OCI-LY7 (cell line): Measurements from ENCODE around the gene PTCHD4. TPM values are rescaled to one million over a fixed set of nuclear protein-coding genes. Genes with fewer than 3 reads are reported as not detected.

Source experiments
- BruUV-seq: library from RNA; stranded (reverse); fragments of 400-500 nt; replicated peaks from 2 replicates; lab custom pipeline; 2021; lab: Mats Ljungman, UMichigan
- CTCF ChIA-PET: fragments of 300-600 bp; sonication (Branson Sonifier 250); formaldehyde crosslinking; loops from one replicate; lab custom pipeline; 2022; ENCODE audit warnings: antibody characterized with exemption; ENCODE audit not compliant: unreplicated experiment; lab: Charles Lee
- POLR2A ChIA-PET: fragments of 300-600 bp; sonication (Branson Sonifier 250); formaldehyde crosslinking; loops from one replicate; lab custom pipeline; 2022; ENCODE audit warnings: antibody characterized with exemption; lab: Charles Lee
- DNase-seq: peaks from one replicate; pipeline ENCODE4 v3.0.0-alpha.2; 2015; ENCODE audit warnings: low spot score
- H2AFZ ChIP-seq: fragments of 200-600 bp; sonication (generic), shearing (Covaris generic); 2 replicates; pipeline ENCODE4 v1.6.1; 2014; ENCODE audit warnings: mild to moderate bottlenecking, antibody characterized with exemption, low read length, moderate library complexity
- H3K27ac ChIP-seq: fragments of 200-600 bp; sonication (generic); 2 replicates; pipeline ENCODE4 v1.5.1; 2014; ENCODE audit warnings: mixed run types, low read depth, mild to moderate bottlenecking, moderate library complexity, low read length, inconsistent platforms; ENCODE audit not compliant: poor library complexity, severe bottlenecking
- H3K36me3 ChIP-seq: fragments of 200-600 bp; sonication (generic); 2 replicates; pipeline ENCODE4 v1.6.1; 2014; ENCODE audit warnings: mild to moderate bottlenecking, antibody characterized with exemption, low read length, moderate library complexity, mixed read lengths; ENCODE audit not compliant: insufficient read depth
- H3K4me1 ChIP-seq: fragments of 200-600 bp; sonication (generic); 2 replicates; pipeline ENCODE4 v1.5.1; 2014; ENCODE audit warnings: mild to moderate bottlenecking, low read length; ENCODE audit not compliant: insufficient read depth, poor library complexity, severe bottlenecking
- H3K4me2 ChIP-seq: fragments of 200-600 bp; sonication (generic); 2 replicates; pipeline ENCODE4 v1.6.1; 2014; ENCODE audit warnings: mild to moderate bottlenecking, low read length
- H3K4me3 ChIP-seq: fragments of 200-600 bp; sonication (generic); 2 replicates; pipeline ENCODE4 v1.5.1; 2014; ENCODE audit warnings: mild to moderate bottlenecking, low read depth, low read length; ENCODE audit not compliant: poor library complexity, severe bottlenecking
- H3K79me2 ChIP-seq: fragments of 200-600 bp; sonication (generic); 2 replicates; pipeline ENCODE4 v1.6.1; 2016; ENCODE audit warnings: low read depth, mild to moderate bottlenecking, low read length, moderate library complexity, mixed read lengths; ENCODE audit not compliant: insufficient read depth
- H3K9me2 ChIP-seq: fragments of 200-600 bp; sonication (generic); 2 replicates; pipeline ENCODE4 v1.6.1; 2016; ENCODE audit warnings: mild to moderate bottlenecking, low read length, mixed read lengths; ENCODE audit not compliant: insufficient read depth
- H3K9me3 ChIP-seq: fragments of 200-600 bp; sonication (generic); 2 replicates; pipeline ENCODE4 v1.6.1; 2014; ENCODE audit warnings: mild to moderate bottlenecking, mixed run types, low read length, mixed read lengths
- H4K20me1 ChIP-seq: fragments of 200-600 bp; sonication (generic); 2 replicates; pipeline ENCODE4 v1.6.1; 2014; ENCODE audit warnings: mild to moderate bottlenecking, antibody characterized with exemption, low read length, moderate library complexity, mixed read lengths; ENCODE audit not compliant: insufficient read depth
- CTCF ChIP-seq: fragments of 200-600 bp; sonication (generic); conservative IDR thresholded peaks from 2 replicates; pipeline ENCODE4 v1.5.1; 2014; ENCODE audit warnings: mild to moderate bottlenecking, antibody characterized with exemption, low read length, moderate library complexity, mixed read lengths
- EZH2phosphoT487 ChIP-seq: fragments of 200-600 bp; sonication (generic); IDR thresholded peaks from 2 replicates; pipeline ENCODE4 v1.6.1; 2018; ENCODE audit warnings: low read depth, borderline replicate concordance, mild to moderate bottlenecking, mixed run types, antibody characterized with exemption, low read length, moderate library complexity, mixed read lengths
- intact Hi-C: fragments of 100-400 bp; cut with micrococcal nuclease; formaldehyde crosslinking; loops from one replicate; pipeline ENCODE4 v1.10.0; 2022; ENCODE audit not compliant: unreplicated experiment
- total RNA-seq, 2 experiments: library from RNA; depleted of rRNA in 1 of 2; stranded (reverse); fragments of >200 nt in 1 of 2; shearing (Covaris generic) in 1 of 2; gene quantifications; 2 replicates each; pipeline ENCODE4 v1.2.3, GENCODE V29; 2014 to 2022

PTCHD4 gene
- total RNA-seq, 2 experiments from 2014 or later, result not detected

GRCh38 chr6:48067148-48067712 lies 43.8 kb downstream of the PTCHD4 start:
- POLR2A ChIA-PET, result no interaction called here
- BruUV-seq, result no TSS peak
- H3K9me2 ChIP-seq, result no peaks in the 10 kb centered on the region
- H3K9me3 ChIP-seq, result no peaks in the 10 kb centered on the region
- TF ChIP-seq EZH2phosphoT487 (no peak), CTCF (no peak)
- CTCF ChIA-PET, result no interaction called here
- H3K4me2 ChIP-seq, result no peak overlapping the region
- no peaks in the 10 kb centered on the region for H3K36me3 ChIP-seq
- H3K4me3 ChIP-seq, result no peak overlapping the region
- no peaks in the 10 kb centered on the region for H3K79me2 ChIP-seq
- H4K20me1 ChIP-seq, result no peaks in the 10 kb centered on the region
- intact Hi-C loops, result no loop called here
- DNase-seq, result no peak
- no peak overlapping the region for H2AFZ ChIP-seq
- H3K27ac ChIP-seq, result no peak overlapping the region
- no peaks in the 10 kb centered on the region for H3K4me1 ChIP-seq

GRCh38 chr6:48061265-48061990 lies 49.6 kb downstream of the PTCHD4 start:
- H3K9me3 ChIP-seq, result no peaks in the 10 kb centered on the region
- no peaks in the 10 kb centered on the region for H3K79me2 ChIP-seq
- H3K4me2 ChIP-seq, result no peak overlapping the region
- H4K20me1 ChIP-seq, result no peaks in the 10 kb centered on the region
- CTCF ChIA-PET, result no interaction called here
- POLR2A ChIA-PET, result no interaction called here
- H3K4me3 ChIP-seq, result no peak overlapping the region
- TF ChIP-seq CTCF (no peak), EZH2phosphoT487 (no peak)
- no peak overlapping the region for H3K27ac ChIP-seq
- intact Hi-C loops, result no loop called here
- no peaks in the 10 kb centered on the region for H3K36me3 ChIP-seq
- no peak for DNase-seq
- BruUV-seq, result no TSS peak
- H3K4me1 ChIP-seq, result no peaks in the 10 kb centered on the region
- no peaks in the 10 kb centered on the region for H3K9me2 ChIP-seq
- no peak overlapping the region for H2AFZ ChIP-seq
